ENCODE results near the gene TINAGL1. TPM values are rescaled to one million over a fixed set of nuclear protein-coding genes. Genes with fewer than 3 reads are reported as not detected.

The TINAGL1 gene, protein sequence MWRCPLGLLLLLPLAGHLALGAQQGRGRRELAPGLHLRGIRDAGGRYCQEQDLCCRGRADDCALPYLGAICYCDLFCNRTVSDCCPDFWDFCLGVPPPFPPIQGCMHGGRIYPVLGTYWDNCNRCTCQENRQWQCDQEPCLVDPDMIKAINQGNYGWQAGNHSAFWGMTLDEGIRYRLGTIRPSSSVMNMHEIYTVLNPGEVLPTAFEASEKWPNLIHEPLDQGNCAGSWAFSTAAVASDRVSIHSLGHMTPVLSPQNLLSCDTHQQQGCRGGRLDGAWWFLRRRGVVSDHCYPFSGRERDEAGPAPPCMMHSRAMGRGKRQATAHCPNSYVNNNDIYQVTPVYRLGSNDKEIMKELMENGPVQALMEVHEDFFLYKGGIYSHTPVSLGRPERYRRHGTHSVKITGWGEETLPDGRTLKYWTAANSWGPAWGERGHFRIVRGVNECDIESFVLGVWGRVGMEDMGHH
- total RNA-seq = 2.8 and 3.7 TPM in 2 replicates

DNA sequence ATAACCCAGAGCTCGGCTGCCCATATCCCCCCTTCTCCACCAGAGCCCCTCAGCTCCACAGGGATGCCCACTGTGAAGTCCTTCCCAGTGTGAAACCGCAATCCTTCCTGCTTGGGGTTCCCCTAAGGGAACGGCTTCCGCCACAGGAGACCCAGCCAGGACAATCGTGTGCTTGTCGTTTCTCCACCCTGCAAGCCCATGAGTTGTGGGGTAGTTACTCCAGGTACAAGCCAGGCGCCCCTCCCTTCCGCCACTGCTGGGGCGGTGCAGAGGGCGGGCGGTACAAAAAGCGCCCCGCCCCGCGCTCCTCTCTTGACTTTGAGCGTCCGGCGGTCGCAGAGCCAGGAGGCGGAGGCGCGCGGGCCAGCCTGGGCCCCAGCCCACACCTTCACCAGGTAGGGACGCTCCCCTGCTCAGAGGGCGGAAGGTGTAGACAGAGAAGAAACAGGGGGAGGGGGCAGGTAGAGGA is at the start of gene TINAGL1:
TINAGL1 (plus strand) TSS at position 315 of the 469 bp plus-strand sequence. CDS start 634 bp downstream, outside the sequence.

DNA sequence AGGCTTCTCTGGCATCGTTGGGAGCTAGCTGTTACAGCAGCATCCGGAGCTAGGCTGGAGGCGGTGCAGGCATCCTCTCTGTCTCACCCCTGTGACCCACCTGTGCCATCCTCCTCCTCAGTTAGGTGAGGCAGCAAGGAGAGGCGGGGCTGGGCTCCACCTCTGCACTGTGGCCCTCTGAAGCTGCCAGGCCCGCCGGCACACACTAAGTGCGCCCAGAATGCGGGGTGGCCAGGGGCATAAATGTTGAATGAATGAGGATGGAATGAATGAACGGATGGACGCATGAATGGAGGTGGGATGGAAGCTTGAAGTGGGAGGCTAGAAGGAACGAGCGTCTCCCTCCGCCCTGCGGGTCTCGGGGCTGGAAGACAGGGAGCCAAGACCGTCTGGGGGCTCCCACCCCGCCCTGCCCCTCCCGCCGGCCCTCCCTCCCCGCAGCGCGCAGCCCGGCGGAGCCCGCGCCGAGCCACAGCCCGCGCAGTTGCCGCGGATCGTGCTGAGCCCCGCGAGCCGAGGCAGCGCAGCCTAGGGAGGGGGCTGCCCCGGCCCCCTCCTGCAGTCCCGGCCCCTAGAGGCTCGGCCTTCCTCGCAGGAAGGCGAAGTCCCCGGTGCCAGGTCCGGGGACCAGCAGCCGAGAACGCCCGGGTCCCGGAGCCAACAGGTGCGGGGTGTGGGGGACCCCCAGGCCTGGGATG is 41.1 kb downstream of the TINAGL1 start, which contains the start of gene HCRTR1:
HCRTR1 (plus strand) TSS at position 472 of the 698 bp plus-strand sequence. CDS start 1,504 bp downstream, outside the sequence.

Other genes with a start within 250 kb of the TINAGL1 start
- 209 and 250 TPM in 2 replicates for gene FABP3, start 203.4 kb upstream of the TINAGL1 start, total RNA-seq
- 110 and 119 TPM in 2 replicates for gene SERINC2, start 163.3 kb upstream of the TINAGL1 start, total RNA-seq
- not detected in 2 replicates for gene HCRTR1, start 41.2 kb downstream of the TINAGL1 start, total RNA-seq
- 93.5 and 94.3 TPM in 2 replicates for gene PEF1, start 68.4 kb downstream of the TINAGL1 start, total RNA-seq
- 31.4 and 39.8 TPM in 2 replicates for gene COL16A1, start 127.5 kb downstream of the TINAGL1 start, total RNA-seq
- gene ADGRB2, start 187.8 kb downstream of the TINAGL1 start, total RNA-seq = 5.2 and 5.9 TPM in 2 replicates
- 29.9 and 35.1 TPM in 2 replicates for gene SPOCD1, start 239.5 kb downstream of the TINAGL1 start, total RNA-seq

Data from bronchus fibroblast of lung (primary cell).